ENCODE measurements around the gene PTPN4.

The PTPN4 gene

GRCh38 chr2:119759451-119760236 is at the start of gene PTPN4:
Gene PTPN4 (plus strand): TSS chr2:119759922. CDS start chr2:119809854, 49,932 bp downstream.
- DNase-seq (ENCODE audit: low spot score), result peak; percentile 95
- TF ChIP-seq, protein P1, sequence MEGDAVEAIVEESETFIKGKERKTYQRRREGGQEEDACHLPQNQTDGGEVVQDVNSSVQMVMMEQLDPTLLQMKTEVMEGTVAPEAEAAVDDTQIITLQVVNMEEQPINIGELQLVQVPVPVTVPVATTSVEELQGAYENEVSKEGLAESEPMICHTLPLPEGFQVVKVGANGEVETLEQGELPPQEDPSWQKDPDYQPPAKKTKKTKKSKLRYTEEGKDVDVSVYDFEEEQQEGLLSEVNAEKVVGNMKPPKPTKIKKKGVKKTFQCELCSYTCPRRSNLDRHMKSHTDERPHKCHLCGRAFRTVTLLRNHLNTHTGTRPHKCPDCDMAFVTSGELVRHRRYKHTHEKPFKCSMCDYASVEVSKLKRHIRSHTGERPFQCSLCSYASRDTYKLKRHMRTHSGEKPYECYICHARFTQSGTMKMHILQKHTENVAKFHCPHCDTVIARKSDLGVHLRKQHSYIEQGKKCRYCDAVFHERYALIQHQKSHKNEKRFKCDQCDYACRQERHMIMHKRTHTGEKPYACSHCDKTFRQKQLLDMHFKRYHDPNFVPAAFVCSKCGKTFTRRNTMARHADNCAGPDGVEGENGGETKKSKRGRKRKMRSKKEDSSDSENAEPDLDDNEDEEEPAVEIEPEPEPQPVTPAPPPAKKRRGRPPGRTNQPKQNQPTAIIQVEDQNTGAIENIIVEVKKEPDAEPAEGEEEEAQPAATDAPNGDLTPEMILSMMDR (IDR thresholded peaks at IDR 0.05; ENCODE audit: extremely low read depth, missing control alignments), result no peak

DNA sequence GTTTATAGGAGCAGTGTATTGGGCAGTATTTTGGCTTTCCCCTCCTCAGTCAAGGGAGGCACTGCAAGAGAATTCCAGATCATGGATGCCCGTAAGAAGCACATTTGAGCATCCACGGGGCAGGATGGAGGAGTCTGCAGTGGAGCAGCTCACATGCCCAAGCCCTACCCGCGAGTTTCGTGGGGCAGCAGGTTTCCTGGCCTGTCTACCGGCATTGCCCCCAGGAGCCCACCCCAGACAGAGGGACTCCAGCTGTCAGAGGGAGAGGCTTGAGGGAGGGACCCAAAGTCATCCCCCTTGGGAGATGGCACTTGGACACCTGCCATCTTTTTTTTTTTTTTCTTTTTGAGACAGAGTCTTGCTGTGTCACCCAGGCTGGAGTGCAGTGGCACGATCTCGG is 49.4 kb upstream of the PTPN4 start:
- DNase-seq (ENCODE audit: low spot score), result no peak
- TF ChIP-seq, protein P1 (IDR thresholded peaks at IDR 0.05; ENCODE audit: extremely low read depth, missing control alignments), result no peak

GRCh38 chr2:119711352-119711751 is 48.4 kb upstream of the PTPN4 start:
- DNase-seq (ENCODE audit: low spot score), result no peak
- TF ChIP-seq, protein P1 (IDR thresholded peaks at IDR 0.05; ENCODE audit: extremely low read depth, missing control alignments), result no peak

- TF ChIP-seq, protein P1 (IDR thresholded peaks at IDR 0.05; ENCODE audit: extremely low read depth, missing control alignments), result no peak
- no peak for DNase-seq (ENCODE audit: low spot score)
These were observed 47.2 kb upstream of the PTPN4 start for GRCh38 chr2:119712571-119712970.

GRCh38 chr2:119713819-119714490 is 45.8 kb upstream of the PTPN4 start:
- TF ChIP-seq, protein P1 (IDR thresholded peaks at IDR 0.05; ENCODE audit: extremely low read depth, missing control alignments), result no peak
- no peak for DNase-seq (ENCODE audit: low spot score)

DNA sequence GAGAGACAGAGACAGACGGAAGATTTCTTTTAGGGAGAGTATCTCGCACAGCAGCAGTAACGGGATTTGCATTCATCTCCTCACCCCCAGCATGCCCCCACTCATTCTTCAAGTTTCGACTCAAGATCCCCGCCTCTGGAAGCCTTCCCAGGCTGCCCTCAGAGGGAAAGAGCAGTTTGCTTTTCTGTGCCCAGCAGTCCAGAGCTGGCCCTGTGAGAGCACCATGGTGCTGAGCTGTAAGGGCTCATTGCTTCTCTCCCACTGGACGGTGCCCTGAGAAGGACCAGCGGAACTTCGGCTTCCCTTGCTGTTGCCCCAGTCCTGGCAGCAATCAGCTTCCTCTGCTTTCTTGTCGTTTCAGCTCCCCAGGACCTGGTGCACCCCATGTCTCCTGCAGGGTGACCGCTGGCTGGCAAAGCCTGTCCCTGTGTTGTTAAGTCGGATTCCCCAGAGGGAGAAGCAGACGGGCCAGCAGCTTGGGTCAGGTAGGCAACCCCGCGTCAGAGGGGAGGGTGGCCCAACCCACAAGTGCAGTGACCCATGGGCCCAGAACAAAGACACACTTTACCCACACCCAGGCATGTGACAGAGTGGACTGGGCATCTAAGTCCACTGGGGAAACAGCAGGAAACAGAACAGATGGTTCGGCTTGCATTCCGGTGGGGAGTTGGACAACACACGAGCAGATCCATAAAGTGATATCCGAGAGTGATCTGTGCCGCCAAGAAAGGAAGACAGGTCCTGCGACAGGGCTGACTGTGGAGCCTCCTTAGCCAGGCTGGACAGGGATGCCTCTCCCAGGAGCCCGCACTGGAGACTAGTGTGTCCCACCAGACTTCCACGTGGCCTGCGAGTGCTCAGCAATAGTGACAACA is 44.1 kb upstream of the PTPN4 start:
- DNase-seq (ENCODE audit: low spot score), result no peak
- TF ChIP-seq, protein P1 (IDR thresholded peaks at IDR 0.05; ENCODE audit: extremely low read depth, missing control alignments), result no peak

Data from GM20000 (cell line).